HL-60/S4 (cell line): ENCODE results near the gene CDC14B.

ENCODE experiments used
- in situ Hi-C: fragments of 300-500 bp; cut with MboI; formaldehyde crosslinking; loops from 2 replicates; pipeline ENCODE4 v1.14.3; 2022; ENCODE audit warnings: low sequenced_read_pairs

The CDC14B gene

DNA sequence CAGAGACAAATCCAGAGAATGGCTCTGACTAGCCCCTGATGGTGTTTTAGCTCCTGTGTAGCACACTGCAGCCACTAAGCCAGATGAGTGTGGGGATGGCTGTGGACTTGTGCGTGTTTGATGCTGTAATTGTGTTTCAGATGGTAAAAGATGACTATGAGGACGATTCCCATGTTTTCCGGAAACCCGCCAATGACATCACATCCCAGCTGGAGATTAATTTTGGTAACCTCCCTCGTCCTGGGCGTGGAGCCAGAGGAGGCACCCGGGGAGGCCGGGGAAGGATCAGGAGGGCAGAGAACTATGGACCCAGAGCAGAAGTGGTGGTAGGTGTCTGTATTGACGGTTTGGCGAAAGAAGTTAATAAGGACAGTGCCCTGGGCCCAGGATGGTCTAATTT is 131.7 kb downstream of the CDC14B start:
- in situ Hi-C loops: no loop called here

DNA sequence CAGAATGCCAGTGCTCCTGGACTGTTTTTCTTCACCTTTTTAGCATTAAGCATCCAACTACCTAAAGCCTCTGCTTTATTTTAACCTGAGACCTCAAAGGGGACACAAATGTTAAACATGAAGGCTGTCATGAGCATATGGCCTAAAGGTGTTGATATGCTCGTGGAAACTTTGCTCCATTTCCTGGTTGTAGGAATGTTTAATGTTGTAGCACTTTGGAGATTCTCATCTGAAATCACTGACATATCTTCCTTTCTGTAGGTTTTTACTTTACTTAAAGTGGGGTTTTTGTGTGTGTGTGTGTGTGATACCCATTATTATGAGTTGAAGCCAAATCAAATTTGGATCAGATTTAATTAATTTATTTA is 132.6 kb downstream of the CDC14B start:
- in situ Hi-C loops: no loop called here

DNA sequence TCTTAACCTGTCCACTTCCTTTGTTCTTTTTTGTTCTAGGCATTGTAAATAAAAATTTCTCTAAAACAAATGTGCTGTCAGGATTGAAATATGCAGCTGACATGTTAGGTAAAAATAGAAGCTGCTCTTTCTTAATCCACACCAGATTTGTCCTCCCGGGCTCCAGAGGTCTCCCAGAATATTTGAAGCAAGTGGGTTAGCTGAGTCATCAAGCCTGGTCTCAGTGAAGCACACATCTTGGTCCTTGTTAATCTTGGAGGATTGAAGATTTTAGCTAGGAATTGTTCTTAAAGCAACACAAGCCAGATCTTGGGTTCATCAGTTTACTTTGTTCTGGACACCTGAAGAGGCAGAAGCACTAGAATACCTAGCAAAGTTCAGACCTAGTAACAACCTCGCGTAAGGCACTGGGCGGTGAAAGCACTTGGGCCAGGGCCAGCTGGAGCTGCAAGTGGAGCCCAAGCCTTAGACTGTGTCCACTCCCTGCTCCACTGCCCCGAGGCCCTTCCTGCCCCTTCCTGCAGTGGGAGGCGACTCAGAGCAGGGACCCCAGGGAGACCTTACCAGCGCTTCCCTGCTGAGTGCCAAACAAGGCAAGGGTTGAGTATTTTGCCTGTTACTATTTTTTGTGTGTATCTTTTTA is 133.1 kb downstream of the CDC14B start:
- in situ Hi-C loops: no loop called here

- in situ Hi-C loops: no loop called here
Observed at GRCh38 chr9:96485280-96485679, 134.4 kb downstream of the CDC14B start.

DNA sequence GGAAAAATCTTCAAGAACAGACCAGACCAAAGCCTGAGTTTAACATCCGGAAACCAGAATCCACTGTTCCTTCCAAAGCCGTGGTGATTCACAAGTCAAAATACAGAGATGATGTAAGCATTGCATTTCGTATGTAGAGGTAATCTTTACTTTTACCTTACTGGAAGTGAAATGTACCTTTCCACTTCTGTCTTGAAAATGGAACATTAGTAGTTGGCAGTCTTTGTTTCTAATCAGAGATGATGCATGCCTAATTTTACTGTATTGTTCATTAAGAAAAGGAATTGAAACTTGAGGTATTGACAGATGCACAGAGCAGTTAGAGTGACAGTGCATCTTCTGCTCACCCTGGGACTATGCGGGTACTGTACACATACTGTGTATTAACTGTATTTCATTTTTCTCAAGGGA is 135.1 kb downstream of the CDC14B start:
- in situ Hi-C loops: no loop called here

DNA sequence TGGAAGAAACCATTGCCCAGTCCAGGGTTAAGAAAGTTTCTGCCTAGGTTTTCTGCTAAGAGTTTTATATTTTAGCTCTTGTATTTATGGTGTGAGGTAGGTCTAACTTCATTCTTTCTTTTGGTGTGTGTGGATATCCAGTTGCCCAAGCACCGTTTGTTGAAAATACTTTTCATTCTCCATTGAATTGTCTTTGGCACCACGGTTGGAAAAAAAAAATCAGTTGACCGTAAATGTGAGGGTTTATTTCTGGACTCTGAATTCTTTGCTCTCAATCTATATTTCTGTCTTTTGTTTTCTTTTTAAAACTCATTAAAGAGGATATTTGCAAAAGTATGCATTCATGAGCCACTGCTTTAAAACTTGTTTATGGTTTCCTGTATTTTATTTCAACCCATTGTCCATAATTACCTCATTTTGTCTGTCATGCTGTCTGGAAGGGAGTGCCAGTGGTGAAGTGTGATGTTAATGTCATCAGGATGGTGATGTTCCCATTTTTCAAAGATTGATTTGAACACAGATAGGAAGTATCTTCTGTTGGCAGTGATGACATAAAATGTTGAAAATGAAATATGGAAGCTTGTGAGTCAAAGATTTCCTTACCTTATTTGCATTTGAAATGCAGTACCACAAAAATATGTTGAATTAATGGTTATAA is 135.8 kb downstream of the CDC14B start:
- in situ Hi-C loops: no loop called here

DNA sequence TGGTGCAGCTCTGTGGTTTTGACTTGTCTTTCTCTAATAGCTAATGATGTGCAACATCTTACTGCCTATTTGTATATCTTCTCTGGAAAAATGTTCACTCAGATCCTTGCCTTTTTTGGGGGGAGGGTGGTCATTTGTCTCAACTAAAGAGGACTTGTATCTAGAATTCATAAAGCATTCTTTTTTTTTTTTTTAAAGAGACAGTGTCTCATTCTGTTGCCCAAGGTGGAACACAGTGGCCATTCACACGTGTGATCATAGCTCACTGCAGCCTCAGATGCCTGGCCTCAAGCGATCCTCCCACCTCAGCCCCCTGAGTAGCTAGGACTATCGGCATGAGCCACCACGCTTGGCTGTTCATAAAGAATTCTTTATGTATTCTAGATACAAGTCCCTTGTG is 136.4 kb downstream of the CDC14B start:
- in situ Hi-C loops: no loop called here

DNA sequence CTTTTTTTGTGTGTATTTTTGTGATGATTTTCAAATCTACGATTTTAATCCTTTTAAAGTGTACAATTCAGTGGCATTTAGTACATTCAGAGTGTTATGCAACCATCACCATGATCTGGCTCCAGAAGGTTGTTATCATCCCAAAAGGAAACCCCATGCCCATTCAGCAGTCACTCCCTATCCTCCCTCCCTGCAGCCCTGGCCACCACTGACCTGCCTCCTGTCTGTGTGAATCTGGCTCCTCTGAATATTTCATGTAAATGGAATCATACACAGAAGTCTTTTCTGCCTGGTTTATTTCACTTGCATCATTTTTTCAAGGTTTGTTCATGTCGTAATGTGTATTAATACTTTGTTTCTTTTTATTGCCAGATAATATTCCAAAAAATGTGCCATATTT is 137.2 kb downstream of the CDC14B start:
- in situ Hi-C loops: no loop called here

DNA sequence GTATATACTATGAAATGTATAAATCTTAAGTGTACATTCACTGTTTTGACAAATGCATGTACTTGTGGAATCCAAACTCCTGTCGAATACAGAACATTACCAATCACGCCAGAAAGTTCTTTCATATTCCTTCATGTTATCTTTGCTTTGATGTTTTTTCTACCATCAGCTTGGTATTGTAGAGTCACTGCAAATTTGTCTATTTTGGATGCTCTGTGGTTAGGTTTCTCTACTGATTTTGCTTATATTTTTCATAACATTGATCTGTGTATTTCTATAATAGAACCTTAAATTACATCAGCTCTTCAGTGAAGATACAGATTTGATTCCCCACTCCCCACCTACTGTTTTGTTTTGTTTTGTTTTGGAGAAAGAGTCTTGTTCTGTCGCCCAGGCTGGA is 138.9 kb downstream of the CDC14B start:
- in situ Hi-C loops: no loop called here

GRCh38 chr9:96478829-96479371 is 140.7 kb downstream of the CDC14B start:
- in situ Hi-C loops: no loop called here

DNA sequence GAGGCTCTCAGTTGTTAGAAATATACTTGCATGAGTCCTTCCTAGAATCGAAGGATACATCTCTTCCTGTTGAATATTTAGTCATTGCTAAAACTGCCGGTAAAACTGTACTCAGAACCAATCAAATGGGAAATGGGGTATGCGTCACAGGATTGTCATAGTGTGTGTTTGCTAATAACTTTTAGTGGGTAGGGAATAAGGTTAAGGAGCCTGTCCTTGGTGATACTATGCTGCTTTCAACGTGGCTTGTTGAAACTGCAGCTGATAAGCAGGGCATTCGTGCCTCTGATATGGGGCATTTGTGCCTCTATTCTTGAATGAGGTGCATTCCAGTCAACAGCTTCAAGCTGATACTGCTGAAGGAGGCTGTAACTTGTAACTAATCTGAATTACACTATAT is 143.1 kb downstream of the CDC14B start:
- in situ Hi-C loops: no loop called here

- in situ Hi-C loops: no loop called here
Observed at GRCh38 chr9:96476013-96476412, 143.6 kb downstream of the CDC14B start.

DNA sequence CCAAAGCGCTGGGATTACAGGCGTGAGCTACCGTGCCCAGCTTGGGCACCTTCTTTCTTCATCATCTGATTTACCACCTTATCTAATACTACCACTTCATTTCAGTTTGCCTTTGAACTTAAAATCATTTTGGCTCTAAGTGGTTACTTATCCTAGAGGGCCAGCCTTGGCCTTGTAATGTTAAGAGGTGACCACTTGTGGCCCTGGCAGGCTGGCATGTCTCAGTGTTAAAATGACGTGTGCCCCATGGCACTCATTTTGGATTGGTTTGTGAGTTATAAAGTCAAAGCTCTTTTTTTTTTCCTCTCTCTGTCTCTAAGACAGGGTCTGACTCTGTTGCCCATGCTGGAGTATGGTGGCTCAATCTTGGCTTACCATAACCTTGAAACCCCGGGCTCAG is 151.9 kb downstream of the CDC14B start:
- in situ Hi-C loops: no loop called here

- in situ Hi-C loops: no loop called here
Observed at GRCh38 chr9:96464426-96464825, 155.2 kb downstream of the CDC14B start.

DNA sequence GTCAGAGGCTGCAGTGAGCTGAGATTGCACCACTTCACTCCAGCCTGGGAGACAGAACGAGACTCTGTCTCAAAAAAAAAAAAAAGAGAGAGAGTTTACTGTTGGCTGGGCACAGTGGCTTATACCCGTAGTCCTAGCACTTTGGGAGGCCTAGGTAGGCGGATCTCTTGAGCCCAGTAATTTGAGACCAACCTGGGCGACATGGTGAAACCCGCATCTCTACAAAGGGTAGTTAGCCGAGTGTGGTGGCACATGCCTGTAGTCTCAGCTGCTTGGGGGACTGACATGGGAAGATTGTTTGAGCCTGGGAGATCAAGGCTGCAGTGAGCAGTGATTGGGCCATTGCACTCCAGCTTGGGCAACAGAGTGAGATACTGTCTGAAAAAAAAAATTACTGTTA is 157.1 kb downstream of the CDC14B start:
- in situ Hi-C loops: no loop called here

DNA sequence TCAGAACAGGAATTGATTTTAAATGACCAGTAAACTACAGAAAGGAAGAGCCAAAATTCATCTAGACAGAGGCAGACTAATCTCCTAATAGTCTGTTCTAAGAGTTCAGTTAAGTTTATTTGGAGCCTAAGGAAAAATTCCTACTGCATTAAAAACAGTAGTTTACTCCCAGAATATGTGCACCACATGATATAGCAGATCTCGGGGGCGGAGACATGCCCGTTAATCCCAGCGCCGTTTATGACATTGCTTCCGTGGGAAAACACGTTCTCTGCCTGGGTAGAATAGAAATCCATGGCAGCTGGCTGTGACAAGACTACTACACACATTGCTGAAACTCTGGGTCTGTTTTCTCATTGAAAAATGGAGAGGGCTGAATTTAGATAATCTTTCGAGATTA is 158.3 kb downstream of the CDC14B start:
- in situ Hi-C loops: no loop called here

- in situ Hi-C loops: no loop called here
Observed at GRCh38 chr9:96460882-96461281, 158.8 kb downstream of the CDC14B start.

GRCh38 chr9:96460470-96460869 is 159.2 kb downstream of the CDC14B start:
- in situ Hi-C loops: no loop called here

- in situ Hi-C loops: no loop called here
Observed at GRCh38 chr9:96459268-96460007, 160.2 kb downstream of the CDC14B start.

GRCh38 chr9:96458226-96458625 is 161.4 kb downstream of the CDC14B start:
- in situ Hi-C loops: no loop called here

DNA sequence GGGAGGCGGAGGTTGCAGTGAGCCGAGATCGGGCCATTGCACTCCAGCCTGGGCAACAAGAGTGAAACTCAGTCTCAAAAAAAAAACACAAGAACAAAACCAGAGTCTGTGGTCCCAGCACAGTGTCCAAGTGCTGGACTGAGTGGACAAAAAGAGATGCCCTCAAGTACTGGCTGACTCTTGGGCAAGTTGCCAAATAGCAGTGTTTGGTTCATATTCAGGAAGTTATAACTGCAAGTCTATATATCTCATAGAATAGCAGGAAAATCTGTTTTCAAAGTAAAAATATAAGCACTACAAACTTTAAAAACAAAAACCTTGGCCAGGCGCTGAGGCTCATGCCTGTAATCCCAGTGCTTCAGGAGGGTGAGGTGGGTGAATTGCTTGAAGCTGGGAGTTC is 162.4 kb downstream of the CDC14B start:
- in situ Hi-C loops: no loop called here

DNA sequence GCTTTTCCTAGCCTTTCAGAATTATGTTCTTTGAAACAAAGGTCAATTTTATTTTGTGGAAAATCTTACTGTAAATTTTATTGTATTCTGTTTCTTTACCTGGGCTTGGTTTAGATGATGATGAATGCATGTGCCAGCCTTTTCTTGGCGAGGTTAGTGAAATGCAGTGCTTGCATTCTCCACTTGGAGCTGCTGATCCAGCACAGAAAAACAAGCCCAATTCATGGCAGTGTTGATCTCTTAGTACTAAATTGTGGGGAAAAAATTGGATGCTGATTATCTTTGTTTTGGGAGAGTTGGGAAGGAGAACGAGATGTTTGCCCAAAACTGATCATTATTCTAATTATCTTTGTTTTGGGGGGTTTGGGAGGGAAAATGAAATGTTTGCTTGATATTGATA is 166.0 kb downstream of the CDC14B start:
- in situ Hi-C loops: no loop called here
